GM11168 (cell line): ENCODE results near the gene AP4E1.
"Not testable (repeated sequence)": the region's sequence is repeated elsewhere in the genome, so short reads cannot be mapped to it uniquely, and the experiment has no call there.

ENCODE experiments used
- in situ Hi-C: fragments of 300-500 bp; cut with MboI; formaldehyde crosslinking; loops from one replicate; pipeline ENCODE4 v1.12.0; 2022; ENCODE audit warnings: low sequenced_read_pairs; ENCODE audit not compliant: unreplicated experiment

Gene AP4E1

DNA sequence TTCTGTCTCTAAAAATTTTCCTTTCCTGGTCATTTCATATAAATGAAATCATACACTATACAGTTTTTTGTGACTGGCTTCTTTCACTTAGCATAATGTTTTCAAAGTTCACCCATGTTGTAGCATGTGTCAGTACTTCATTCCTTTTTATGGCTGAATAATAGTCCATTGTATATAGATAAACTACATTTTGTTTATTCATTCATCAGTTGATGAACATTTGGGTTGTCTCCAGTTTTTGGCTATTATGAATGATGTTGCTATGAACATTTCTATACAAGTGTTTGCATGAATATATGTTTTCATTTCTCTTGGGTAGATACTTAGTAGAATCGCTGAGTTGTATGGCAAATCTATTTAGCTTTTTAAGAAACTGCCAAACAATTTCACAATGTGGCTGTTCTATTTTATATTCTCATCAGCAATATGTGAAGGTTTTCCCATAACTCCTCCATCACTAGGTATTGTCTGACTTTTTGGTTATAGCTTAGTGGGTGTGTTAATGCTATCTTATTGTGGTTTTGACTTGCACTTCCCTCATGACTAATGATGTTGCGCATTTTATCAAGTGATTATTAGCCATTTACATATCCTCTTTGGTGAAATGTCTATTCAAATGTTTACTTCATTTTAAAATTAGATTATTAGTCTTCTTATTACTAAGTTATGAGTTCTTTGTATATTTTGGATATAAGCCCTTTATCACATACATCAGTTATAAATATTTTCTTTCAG is 21.7 kb upstream of the AP4E1 start:
- in situ Hi-C loops = loop anchor here (10.0 kb wide), 1 partner anchor 212 kb away; no protein-coding TSS in a partner anchor

DNA sequence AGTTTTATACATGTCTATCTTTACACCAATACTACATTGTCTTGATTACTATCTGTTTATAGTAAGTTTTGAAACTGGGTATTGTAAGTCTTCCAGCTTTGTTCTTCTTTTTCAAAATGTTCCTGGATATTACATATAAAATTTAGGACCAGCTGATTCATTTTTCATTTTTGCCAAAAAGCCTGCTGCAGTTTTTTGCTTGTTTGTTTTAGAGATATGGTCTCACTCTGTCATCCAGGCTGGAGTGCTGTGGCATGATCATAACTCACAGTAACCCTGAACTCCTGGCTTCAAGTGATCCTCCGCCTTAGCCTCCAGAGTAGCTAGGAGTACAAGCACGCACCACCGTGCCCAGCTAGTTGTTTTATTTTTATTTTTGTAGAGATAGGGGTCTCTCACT is 20.4 kb upstream of the AP4E1 start:
- in situ Hi-C loops = loop anchor here (10.0 kb wide), 1 partner anchor 213 kb away; no protein-coding TSS in a partner anchor

DNA sequence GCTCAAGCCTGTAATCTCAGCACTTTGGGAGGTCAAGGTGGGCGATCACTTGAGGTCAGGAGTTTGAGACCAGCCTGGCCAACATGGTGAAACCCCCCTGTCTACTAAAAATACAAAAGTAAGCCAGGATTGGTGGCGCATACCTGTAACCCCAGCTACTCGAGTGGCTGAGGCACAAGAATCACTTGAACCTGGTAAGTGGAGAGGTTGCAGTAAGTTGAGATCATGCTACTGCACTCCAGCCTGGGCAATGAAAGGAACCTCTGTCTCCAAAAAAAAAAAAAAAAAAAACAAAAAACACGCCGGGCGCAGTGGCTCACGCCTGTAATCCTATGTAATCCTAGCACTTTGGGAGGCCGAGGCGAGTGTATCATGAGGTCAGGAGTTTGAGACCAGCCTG is 18.9 kb upstream of the AP4E1 start:
- in situ Hi-C loops = loop anchor here (10.0 kb wide), 1 partner anchor 215 kb away; no protein-coding TSS in a partner anchor

DNA sequence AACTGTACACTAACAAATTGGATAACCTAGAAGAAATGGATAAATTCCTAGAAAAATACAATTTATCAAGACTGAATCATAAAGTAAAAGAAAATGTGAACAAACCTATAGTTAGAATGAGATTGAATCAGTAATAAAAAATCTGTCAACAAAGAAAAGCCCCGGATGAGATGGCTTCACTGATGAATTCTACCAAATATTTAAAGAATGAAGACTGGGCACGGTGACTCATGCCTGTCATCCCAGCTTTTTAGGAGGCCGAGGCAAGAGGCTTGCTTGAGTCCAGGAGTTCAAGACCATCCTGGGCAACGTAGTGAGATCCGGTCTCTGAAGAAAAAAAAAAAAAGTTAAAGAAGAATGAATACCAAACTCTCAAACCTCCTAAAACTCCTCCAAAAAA is 17.7 kb upstream of the AP4E1 start:
- in situ Hi-C loops = no loop called here

DNA sequence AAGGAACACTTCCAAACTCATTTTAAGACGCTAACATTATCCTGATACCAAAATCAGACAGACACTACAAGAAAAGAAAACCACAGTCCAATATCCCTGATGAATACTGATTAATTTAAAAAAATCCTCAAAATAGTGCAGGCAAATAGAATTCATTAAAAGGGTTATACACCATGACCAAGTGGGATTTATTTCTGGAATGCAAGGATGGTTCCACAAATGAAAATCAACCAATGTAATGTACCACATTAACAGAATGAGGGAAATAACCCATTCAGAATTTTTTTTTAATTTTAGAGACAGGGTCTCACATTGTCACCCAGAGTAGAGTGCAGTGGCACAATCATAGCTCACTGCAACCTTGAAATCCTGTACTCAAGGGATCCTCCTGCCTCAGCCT is 17.3 kb upstream of the AP4E1 start:
- in situ Hi-C loops = no loop called here

DNA sequence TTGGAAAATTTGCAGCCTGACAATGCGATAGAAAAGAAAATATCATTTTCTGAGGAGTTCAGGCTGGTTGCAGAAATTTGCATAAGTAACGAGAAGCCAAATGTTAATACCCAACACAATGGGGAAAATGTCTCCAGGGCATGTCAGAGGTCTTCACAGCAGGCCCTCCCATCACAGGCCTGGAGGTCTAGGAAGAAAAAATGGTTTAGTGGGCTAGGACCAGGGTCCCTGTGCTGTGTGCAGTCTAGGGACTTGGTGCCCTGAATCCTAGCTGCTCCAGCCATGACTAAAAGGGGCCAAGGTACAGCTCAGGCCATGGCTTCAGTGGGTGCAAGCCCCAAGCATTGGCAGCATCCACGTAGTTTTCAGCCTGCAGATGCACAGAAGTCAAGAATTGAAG is 14.5 kb upstream of the AP4E1 start:
- in situ Hi-C loops = no loop called here

DNA sequence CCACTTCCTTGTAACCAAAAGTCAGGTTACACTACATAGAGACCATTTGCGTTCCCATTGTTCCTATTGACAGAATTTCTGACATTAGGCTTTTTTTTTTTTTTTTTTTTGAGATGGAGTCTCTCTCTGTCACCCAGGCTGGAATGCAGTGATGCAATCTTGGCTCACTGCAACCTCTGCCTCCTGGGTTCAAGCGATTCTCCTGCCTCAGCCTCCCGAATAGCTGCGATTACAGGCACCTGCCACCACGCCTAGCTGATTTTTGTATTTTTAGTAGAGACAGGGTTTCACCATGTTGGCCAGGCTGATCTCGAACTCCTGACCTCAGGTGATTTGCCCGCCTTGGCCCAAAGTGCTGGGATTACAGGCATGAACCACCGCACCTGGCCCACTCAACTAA is 7.1 kb upstream of the AP4E1 start:
- in situ Hi-C loops = not testable (repeated sequence)

DNA sequence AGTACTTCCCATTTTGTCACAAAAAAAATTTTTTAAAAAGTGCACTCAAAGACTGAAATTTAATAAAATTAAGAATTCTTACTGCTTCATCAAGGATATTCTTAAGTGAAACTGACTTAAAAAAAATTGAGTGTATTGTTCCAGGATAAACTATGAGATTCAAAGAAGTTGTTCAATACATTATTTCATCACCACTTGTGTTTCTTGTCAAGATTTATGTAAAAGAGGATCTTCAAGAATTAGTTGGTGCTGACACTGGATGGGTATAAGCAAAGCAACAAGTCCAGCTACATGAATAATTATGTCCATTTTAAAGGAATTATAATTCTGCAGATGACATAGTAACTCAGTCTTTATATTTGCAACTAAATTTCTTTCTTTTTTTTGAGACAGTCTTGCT is 4.3 kb upstream of the AP4E1 start:
- in situ Hi-C loops = no loop called here

DNA sequence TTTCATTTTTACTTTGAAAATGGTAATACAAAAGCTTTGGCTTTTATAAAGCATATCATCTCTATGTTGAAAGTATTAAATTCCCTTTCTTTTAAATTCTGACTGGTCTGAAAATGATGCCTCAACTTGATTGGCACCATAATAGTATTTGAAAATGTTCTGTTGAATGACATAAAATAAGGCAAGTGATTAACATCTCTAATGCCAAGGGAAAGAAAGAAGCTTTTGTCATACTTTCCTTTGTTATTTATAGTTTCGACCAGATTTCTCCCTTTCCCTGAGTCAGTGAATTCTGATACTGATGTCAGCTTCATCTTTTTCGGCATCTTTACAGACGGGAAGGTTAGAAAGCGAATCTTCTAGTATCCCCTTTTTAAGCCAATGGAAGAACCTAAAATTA is 3.4 kb upstream of the AP4E1 start:
- in situ Hi-C loops = no loop called here

DNA sequence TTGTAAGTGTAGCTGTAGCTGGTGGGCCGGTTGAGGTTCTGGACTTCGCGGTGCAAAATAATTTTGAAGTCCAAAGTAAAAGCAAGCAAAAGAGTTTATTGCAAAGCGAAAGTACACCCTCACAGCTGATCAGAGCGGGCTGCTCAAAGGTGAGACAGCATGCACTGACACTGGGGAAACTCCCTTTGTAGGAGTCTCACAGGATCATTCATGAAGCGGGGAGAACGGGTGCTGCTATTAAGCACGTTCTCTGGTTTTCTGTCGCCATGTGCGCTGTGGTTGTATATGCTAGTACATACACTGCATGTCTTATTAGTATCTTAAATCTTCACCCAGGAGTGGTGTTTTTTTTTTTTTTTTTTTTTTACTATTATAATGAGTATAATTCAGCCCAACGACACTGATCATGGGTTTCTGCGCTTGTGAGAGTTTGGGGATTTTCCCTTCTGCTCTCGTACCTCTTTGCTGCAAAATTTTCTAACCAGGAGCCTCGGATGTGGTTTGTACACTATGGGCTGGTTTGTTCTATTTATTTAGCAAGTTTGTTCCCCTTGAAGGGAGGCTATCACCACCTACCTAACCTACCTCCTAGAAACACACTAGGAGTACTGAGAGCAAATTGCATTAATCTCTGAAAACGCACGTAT is 1.4 kb upstream of the AP4E1 start:
- in situ Hi-C loops = no loop called here

DNA sequence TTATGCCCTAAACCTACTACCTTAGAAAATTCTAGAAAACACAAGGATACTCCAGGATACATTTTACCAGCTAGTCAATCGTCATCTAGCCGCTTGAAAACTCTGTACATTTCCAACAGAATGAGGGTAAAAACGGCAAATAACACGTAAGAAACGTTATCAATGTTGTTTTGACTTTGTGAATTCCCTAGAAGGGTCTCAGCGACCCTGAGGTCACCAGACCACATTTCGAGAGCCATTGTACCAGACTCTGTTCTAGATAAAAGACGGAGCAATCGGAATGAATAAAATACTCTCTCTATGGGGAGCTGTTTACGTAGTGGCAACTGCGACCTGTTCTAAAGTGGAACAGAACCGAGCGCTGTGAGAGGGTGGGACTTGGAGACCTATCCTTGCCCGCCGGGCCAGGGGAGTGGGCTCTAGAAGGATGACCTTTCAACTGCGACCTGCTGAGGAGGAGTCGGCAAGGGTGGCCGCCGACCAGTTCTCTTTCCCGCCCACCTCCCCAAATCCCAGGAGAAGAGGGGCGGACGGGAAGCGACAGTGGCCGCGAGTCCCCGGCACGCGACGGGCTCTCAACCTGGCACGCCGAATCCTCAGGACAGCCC is 778 bp upstream of the AP4E1 start:
- in situ Hi-C loops = no loop called here

DNA sequence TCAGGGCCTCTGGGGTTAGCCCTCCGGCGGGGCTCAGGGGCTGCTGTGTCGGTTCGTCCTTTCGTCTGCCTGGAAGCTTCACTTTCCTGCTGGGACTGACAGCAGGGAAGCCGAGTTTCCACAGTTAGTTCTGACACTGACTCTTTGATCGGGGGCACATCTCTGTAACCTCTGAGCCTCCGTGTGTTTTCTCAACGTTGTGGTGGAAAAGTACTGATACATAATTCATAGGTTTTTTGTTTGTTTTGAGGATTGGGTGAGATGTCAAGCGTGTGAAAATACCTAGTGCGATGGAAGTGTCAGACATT is 481 bp downstream of the AP4E1 start:
- in situ Hi-C loops = no loop called here

DNA sequence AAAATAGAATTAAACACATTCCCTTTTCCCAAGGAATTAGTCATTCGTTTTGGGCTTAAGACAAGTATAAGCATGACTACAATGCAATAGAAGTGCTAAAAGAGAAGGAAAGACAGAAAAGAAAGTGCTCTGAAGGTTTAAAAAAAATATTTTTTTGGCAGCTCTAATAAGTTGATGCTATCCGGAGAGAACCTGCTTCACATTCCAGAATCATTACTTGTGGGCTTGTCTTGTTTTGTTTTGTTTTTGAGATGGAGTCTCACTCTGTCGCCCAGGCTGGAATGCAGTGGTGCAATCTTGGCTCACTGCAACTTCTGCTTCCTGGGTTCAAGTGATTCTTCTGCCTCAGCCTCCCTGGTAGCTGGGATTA is 1.9 kb downstream of the AP4E1 start:
- in situ Hi-C loops = not testable (repeated sequence)

DNA sequence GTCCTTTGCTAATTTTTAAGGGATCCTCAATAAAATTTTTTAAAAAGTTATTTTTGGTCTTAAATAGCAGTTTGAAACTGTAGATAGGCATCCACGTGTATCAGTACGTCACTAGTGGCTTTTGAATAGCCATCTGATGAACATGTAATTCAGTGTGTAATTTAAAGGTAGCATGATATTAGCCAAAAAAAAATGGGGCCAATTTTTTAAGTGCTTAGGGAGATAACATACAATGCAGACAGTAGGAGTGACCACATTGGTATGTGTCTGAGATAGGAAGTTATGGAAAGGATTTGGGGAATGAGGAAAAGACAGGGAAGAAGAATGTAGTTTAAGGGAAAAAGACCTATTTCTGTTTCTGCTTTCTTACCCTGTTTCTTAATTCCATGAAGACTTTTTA is 2.5 kb downstream of the AP4E1 start:
- in situ Hi-C loops = no loop called here

DNA sequence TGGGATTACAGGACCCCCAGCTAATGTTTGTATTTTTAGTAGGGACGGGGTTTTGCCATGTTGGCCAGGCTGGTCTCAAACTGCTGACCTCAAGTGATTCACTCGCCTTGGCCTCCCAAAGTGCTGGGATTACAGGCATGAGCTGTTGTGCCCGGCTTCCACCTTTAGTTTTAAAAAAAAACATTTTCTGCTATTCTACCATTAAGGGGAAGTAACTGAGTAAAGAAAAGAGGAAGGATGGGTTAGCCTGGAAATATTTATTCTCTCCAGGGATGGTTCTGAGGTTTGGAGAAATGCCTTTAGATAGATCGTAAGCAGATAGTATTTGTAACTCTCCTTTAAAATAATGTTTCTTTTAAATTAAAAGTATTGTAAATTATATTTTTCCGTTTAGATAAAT is 3.1 kb downstream of the AP4E1 start:
- in situ Hi-C loops = no loop called here

DNA sequence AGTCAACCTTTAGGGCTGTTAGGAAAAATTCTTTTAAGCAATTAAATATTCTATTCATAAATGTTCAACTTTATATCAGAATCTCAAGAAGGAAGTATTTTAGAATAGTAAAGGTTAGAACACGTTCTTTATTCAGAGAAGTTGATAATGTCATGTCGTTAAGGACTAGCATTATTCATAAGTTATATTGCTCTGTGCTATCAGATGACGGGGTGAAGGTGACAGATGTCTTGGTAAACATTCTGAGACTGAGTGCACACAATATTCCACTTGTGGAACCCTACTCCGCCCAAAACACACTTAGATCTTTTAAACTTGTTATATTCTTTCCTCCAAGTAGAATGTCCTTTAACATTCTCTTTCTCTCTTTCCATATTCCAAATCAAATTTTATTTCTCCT is 7.9 kb downstream of the AP4E1 start:
- in situ Hi-C loops = no loop called here

DNA sequence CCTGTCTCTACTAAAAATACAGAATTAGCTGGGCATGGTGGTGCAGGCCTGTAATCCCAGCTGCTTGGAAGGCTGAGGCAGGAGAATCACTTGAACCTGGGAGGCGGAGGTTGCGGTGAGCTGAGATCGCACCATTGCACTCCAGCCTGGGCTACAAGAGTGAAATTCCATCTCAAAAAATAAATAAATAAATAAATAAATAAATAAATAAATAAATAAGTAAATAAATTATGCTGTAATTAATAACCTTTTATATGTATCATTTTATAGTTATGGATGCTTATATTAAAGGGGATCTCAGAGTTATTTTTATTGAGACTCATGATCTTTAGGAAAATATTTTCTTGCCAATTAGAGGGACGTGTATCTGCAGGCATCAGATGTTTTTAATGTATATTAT is 10.9 kb downstream of the AP4E1 start:
- in situ Hi-C loops = not testable (repeated sequence)

DNA sequence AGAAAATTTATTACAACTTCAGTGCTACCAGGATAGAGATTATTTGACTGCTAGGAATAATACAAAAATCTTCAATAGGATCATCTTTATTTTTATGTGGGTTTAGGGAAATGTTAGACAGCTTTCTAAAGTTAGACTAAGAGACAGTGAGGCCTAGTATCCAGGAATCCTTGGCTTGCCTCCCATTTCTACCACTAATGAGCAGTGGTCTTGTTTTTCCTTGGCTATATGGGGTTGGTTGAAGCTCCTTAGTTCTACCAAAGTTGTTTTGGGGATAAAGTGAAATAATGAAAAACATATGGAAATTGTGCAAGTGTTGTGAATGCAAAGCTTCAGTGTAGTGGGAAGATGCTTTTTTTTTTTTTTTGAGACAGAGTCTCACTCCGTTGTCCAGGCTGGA is 16.8 kb downstream of the AP4E1 start:
- in situ Hi-C loops = no loop called here

DNA sequence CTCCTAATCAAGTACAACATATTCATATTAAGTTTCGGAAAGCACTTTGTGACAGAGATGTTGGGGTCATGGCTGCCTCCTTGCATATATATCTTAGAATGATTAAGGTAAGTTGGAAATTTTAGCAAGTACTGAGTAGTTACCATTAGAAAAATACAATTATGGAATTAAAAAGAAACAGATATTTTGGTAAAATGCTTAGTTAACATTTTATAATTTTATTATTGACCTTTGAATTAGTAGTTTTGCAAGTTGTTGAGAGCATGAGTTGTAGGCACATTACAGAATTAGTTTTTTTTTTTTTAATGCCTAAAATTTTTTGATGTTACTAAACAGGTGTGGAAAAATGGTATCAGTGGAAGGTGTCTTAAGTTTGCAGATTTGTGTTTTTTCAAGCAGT is 20.6 kb downstream of the AP4E1 start:
- in situ Hi-C loops = no loop called here

DNA sequence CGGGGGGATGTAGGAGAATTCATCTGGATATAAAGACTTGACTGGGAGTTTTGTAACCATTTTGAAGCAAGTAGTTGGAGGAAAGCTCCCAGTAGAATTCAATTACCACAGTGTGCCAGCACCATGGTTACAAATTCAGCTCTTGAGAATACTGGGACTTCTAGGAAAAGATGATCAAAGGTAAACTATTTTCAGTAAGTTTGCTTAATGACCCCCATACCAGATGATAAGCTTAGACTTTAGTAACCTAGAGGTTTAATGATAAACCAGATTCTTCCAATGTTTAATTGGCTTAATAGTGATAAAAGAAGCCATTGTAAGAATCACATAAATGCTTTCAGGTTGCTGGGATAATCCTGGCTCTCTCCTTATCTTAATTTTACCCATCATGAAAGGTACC is 22.3 kb downstream of the AP4E1 start:
- in situ Hi-C loops = no loop called here

DNA sequence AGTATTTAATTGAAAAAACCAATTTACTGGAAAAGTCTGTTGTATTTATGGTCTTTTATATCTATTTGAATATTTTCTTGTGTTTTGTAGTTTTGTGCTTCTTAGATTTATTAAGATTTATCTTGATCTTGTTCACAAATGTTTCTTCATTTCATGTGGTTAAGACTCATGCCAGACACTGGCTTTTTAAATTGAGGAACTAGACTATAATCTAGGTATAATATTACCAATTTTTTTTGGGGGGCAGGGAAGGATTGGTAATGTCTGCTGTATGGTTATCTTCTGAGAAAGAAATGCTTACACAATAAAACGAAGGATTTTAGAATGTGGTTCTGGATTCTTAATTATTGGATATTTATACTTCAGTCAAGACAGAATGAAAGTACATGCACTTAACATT is 24.9 kb downstream of the AP4E1 start:
- in situ Hi-C loops = no loop called here

DNA sequence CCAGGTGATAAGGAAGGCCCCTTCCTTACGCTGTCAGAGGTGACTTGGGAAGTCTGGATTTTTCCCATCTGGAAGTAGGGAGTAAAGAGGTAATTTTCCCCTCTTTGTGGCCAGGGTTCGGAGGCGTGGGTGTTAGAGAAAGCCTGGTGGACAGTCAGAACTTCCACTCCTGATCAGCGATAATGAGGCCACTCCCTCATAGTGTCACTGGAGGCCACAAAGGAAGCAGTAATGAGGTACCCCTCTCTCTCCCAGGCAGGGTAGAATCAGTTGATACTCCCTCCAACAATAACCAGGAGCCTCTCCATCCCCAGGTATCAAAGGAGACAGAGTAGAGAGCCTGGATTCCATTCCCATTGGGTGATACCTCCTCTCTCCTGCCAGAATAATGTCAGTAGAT is 30.0 kb downstream of the AP4E1 start:
- in situ Hi-C loops = no loop called here
